Adipose tissue (tissue), 3 donors: ENCODE data around the gene STIM1. TPM values are rescaled to one million over a fixed set of nuclear protein-coding genes. Genes with fewer than 3 reads are reported as not detected.
"Not testable (repeated sequence)": the region's sequence is repeated elsewhere in the genome, so short reads cannot be mapped to it uniquely, and the experiment has no call there.

ENCODE experiments used
- H3K27ac ChIP-seq: one replicate; pipeline ENCODE4 v1.5.1; 2013; ENCODE audit warnings: low read depth, low read length
- WGBS, 3 donors: extraction: QIAGEN DNeasy Blood & Tissue Kit; methylation state at CpG; one replicate each; pipeline ENCODE4 v1.1.7; 2013; 5-methylcytosine and 5-hydroxymethylcytosine counted together
- polyA plus RNA-seq, 3 donors: library from polyadenylated mRNA; stranded (reverse); fragments of 200-250 nt; gene quantifications; one replicate each; pipeline ENCODE4 v1.2.3, GENCODE V29; 2013
- donor health status: healthy with polysubstance abuse.
- donor health status: Bipolar disorder and iron deficiency.
- donor health status: healthy.

The STIM1 gene
- polyA plus RNA-seq, 3 donors, result 17.6 to 49.7 (median 40.0) TPM

DNA sequence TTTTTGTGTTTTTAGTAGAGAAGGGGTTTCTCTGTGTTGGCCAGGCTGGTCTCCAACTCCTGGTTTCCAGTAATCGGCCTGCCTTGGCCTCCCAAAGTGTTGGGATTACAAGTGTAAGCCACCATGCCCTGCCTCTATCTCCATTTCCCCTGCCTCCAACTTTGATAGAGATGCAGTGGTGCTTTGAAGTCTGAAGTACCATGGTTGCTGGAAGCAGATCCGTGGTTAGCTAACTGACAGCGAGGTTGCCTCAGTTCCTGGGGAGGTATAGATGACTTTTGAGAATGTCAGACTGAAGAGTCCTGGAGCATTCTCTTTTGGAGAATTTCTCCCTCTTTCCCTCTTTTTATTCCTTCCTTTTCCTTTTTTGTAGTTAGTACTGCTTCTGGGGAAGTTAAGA, 127.6 kb downstream of the STIM1 start:
- no peak overlapping the region for H3K27ac ChIP-seq
- 82 to 89% (median 82%) methylated on average over 3 of the region's 3 CpGs for WGBS, 3 donors

DNA sequence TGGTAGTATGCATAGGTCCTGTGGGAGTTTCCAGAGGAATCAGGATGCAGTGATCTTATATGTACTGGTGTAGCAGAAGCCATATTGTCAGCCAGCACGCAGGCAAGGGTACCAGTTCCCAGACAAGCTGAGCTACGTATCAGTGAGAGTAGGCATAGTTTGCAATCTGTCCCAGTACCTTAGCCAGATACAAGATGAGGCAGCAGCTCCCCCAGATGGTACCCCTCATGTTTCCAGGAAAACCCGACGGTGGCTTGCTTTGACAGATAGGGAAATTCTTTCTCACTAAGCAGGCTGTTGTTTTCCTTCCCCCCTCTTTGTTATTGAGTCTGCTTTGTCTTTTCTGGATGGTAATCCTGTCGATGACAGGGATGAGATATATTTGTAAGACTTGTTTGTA, 129.4 kb downstream of the STIM1 start:
- 41 to 69% (median 50%) methylated on average over 5 of the region's 5 CpGs for WGBS, 3 donors
- no peak overlapping the region for H3K27ac ChIP-seq

DNA sequence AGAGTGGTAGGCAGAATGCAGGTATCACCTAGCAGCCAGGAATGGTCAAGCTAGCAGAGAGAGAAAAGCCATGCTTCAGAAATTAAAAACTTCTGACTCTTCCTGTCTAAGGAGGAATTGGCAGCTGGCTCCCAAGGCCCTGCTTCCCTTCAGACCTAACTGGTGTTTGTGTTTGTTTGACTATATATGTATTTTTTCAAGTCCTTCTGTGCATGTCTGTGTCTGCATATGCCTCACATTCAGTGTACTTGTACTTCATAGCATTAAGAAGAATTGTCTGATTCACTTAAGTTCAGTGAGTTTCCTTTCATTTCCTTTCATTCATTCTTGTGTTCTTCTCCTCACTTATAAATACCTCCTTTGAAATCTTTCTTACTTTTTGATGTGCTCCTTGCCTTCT, 130.2 kb downstream of the STIM1 start:
- no peak overlapping the region for H3K27ac ChIP-seq

DNA sequence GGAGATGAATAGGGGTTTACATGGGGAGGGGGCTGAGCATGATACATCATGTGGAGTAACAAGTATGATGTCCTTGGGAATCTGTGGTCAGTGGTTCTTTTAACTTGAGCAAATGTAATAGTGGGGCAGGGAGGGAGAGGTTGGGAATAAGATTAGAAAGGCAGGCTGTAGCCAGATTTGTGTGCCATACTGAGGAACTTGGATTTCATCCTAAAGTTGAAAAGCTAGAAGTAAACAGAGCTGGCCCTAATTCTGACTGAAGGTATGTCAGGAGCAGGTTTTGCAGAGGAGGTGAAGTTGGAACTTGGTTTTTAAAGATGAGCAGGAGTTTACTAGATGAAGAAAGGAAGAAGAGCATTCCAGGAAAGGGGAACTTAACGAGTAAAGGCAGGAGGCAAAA, 130.8 kb downstream of the STIM1 start:
- 56 to 84% (median 68%) methylated on average over 1 of the region's 1 CpG for WGBS, 3 donors
- no peak overlapping the region for H3K27ac ChIP-seq

DNA sequence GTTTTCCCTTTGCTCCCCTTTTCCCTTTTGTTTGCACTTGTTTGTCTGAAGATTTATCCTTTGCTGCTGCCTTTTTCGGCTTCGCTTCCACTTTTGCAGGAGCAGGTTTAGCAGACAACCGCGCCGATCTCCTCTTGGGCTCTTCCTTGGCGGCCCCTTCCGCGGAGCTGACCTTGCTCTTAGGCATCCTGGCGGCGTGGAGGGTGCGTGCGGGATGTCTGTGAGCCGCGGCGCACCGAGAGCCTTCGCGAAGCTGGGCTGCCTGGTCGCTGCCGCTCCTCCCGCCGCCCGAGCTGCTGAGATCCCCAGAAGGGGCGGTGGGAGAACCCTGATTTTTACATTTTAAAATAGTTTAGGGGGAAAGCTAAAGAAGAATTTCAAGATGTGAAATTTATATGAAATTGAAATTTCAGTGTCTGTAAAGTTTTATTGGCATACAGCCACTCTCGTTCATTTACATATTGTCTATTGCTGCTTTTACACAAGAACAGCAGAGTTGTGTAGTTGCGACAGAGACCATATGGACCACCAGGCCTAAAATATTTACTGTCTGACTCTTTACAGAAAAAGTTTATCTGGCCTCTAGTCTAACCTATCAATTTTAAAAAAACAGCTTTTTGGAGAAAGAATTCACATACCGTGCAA, 133.9 kb downstream of the STIM1 start:
- no peak overlapping the region for H3K27ac ChIP-seq
- 68 to 77% (median 73%) methylated on average over 27 of the region's 27 CpGs for WGBS, 3 donors

DNA sequence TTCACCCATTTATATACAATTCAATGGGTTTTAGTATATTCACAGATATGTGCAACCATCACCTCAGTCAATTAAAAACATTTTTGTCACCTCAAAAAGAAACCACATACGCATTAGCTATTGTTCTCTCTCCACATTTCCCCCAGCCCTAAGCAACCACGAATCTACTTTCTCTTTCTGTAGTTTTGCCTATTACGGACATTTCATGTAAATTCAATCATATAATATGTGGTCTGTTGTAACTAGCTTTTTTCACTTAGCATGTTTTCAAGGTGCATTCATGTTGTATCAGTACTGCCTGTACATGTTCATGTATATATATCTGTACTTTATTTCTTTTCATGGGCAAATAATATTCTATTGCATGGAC, 134.4 kb downstream of the STIM1 start:
- WGBS, 3 donors, result 82 to 91% (median 89%) methylated on average over 3 of the region's 3 CpGs
- H3K27ac ChIP-seq, result no peak overlapping the region

DNA sequence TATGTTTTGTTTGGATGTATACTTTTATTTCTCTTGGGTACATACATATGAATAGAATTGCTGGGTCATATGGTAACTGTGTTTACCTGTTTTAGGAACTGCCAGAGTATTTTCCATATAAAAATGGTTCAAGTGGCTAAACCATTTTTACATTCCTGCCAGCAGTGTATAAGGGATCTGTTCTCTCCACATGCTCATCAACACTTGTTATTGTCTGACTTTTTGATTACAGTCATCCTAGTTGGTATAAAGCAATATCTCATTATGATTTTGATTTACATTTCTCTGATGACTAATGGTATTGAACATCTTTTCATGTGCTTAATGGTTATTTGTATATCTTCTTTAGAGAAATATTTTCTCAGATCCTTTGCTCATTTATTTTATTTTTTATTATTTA, 134.9 kb downstream of the STIM1 start:
- no peak overlapping the region for H3K27ac ChIP-seq

DNA sequence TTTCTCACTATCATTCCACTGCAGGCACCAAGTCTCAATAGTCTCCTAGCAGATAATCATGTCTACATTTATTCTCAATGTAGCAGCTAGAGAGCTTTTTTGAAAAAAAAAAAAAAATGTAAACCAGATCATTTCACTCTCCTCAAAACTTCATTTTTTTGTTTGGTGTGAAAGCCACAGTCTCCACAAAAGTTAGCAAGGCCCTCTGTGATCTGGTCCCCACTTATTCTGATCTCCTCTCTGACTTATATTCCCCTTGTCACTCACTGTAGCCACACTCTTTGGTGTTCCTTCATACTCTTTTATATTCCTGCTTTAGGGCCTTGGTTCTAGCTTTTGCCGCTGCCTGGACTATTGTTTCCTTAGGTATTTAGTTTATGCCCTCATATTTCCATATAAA, 137.5 kb downstream of the STIM1 start:
- H3K27ac ChIP-seq, result no peak overlapping the region
- 98 to 100% (median 99%) methylated on average over 1 of the region's 1 CpG for WGBS, 3 donors

DNA sequence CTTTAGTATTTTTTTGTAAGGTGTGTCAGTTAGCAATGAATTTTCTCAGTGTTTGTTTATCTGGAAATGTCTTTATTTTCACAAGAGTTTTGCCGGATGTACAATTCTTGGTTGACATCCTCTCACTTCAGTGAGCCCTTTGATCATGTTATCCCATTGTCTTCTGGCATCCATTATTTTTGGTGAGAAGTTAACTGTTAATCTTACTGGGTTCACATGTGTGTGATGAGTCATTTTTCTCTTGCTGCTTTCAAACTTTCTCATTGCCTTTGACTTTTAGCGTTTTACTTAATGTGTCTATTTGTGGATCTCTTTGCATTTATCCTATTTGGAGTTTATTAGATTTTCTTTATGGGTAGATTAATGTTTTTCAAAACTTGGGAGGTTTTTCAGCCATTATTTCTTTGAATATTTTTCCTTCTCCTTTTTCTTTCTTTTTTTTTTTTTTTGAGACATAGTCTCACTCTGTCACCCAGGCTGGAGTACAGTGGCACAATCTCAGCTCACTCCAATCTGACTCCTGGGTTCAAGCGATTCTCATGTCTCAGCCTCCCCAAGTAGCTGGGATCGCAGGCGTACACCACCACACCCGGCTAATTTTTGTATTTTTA, 138.7 kb downstream of the STIM1 start:
- WGBS, 3 donors, result 92 to 96% (median 94%) methylated on average over 6 of the region's 6 CpGs
- no peak overlapping the region for H3K27ac ChIP-seq

DNA sequence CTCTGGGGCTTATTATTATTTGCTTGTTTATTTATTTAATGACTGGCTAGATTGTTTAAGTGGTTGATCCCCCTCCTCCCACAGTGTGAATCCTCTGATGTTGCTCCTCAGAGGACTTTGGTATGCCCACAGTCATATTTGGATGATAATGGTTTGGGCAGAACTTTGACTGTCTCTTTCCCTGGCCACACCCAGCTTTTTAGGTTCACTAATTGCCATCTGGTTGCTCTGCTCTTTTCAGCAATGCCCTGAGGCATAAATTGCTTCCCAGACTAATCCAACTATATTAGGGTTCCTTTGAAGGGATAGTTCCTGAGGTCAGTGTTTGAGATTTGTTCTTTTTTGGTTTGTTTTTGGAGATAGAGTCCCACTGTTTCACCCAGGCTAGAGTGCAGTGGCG, 139.8 kb downstream of the STIM1 start:
- whole genome bisulfite sequencing, 3 donors, result 93 to 100% (median 100%) methylated on average over 1 of the region's 1 CpG
- H3K27ac ChIP-seq, result no peak overlapping the region

DNA sequence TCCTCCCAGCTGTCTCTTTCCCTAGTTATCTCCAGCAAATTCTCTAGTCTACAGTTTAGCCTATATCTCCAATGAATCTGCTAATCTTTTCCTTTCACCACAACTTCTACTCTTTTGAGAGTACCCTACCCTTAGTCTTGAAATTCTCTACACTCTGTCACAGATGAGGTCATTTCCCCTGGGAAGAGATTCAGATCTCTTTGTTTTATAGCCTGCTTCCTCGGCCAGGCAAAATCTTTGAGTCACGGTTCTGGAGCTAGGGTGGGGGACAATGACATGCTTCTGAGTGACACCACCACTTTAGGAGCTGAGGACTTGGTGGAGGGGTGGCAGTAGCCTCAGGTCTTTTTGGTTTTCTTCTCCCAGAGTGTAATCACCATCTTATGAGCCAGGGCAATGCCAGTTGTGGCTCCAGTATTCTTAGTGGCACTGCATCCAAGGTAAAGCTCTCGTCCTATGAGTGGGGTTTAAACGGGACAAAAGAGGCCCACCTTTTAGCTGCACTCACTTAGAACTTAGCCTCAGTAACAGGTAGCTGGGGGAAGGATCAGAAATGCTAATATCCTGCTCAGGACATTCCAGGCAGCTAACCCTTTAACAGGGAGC, 140.6 kb downstream of the STIM1 start:
- 36 to 80% (median 43%) methylated on average over 4 of the region's 4 CpGs for WGBS, 3 donors
- H3K27ac ChIP-seq, result no peak overlapping the region

DNA sequence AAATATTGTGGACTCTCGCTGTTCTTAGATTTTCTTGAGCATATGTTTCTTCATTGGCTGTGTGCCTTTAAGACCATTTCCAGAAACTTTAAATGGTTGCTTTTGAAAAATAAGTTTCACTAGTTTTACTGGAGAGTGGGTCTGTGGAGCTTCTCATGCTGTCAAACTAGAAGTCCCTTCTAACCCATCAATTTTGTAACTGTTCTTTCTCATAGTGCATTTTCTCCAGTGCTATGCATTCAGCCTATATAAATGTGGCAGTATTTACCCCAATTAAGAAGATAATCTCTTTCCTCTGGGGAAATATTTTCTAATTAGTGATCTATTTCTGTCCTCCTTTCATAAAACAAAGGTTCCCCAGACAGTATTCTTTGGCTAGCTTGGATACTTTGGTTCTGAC, 141.2 kb downstream of the STIM1 start:
- H3K27ac ChIP-seq, result no peak overlapping the region
- 86 to 97% (median 89%) methylated on average over 1 of the region's 1 CpG for WGBS, 3 donors

DNA sequence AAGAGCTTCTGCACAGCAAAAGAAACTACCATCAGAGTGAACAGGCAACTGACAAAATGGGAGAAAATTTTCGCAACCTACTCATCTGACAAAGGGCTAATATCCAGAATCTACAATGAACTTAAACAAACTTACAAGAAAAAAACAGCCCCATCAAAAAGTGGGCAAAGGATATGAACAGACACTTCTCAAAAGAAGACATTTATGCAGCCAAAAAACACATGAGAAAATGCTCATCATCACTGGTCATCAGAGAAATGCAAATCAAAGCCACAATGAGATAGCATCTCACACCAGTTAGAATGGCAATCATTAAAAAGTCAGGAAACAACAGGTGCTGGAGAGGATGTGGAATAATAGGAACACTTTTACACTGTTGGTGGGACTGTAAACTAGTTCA, 149.3 kb downstream of the STIM1 start:
- 80 to 100% methylated on average over 1 of the region's 1 CpG; no CpG with 5 or more reads in 1 of the 3 donors for WGBS, 3 donors
- not testable (repeated sequence) for H3K27ac ChIP-seq

DNA sequence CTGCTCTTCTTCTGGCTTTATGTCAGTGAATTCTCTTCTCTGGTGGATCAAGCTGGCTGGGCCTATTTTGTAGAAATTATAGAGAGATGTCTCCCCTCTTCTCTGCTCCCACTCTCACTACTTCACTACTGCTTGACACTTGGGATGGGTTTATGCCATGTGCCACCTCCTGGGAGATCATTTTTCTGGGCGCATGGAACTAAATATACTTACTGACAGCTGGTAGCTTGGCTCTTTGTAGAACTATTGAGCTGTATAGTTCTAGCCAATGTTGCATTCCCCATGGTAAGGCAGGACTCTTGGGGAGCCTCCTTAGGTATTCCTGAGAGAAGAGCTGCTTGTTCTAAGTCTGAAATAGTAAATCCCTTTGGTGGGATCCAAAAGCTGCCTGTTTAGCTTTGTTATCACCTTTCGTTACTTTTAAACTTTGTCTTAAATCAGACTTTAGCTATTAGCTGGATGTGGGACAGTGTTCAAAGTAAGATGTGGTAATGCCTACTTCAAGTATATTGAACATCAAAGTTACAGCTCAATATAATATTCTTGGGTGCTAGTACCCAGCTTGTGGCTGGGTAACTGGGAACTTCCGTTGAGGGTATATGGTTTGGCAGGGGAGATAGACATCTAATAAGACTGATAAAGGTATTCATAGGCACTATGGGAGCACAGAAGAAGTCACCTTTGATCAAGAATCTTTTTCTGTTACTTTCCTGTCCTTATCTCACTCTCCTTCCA, 151.6 kb downstream of the STIM1 start:
- 69 to 94% (median 90%) methylated on average over 3 of the region's 3 CpGs for WGBS, 3 donors
- no peak overlapping the region for H3K27ac ChIP-seq

DNA sequence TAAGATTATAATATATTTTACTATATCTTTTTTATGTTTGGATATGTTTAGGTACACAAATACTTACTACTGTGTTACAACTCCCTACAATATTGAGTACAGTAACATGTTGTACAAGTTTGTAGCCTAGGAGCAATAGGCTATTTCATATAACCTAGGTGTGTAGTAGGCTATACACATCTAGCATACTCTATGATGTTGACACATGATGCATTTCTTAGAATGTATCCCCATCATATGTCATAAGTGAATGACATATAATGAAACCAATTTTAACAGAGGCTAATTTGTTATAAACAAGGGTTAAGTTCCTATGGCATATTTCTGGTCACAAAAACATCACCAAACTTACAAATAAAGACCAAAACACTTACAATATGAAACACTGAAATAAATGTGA, 152.7 kb downstream of the STIM1 start:
- no peak overlapping the region for H3K27ac ChIP-seq

DNA sequence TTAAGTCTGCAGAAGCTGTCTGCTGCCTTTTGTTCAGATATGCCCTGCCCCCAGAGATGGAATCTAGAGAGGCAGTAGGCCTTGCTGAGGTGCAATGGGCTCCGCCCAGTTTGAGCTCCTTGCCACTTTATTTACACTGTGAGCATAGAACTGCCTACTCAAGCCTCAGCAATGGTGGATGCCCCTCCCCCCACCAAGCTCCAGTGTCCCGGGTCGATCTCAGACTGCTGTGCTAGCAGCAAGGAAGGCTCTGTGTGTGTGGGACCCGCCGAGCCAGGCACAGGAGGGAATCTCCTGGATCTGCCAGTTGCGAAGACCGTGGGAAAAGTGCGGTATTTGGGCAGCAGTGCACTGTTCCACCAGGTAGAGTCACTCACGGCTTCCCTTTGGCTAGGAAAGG, 161.1 kb downstream of the STIM1 start:
- 46 to 97% (median 95%) methylated on average over 9 of the region's 9 CpGs for WGBS, 3 donors

DNA sequence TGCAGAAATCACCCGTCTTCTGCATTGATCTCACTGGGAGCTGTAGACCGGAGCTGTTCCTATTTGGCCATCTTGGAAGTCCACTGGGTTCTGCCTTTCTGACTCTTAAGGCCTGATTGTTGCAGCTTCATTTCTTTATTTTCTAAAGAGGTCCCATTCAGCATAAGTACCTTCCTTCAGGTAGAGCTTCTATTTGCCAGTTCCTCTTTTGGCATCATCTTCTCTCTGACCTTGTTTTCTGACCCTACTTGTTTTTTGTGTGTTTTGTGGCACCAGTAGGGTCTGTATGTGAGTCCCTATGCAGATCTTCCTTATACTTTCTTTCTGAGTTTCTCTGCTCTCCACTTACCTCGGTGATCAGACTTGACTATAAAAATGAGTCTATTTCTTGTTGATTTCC, 161.7 kb downstream of the STIM1 start:
- 92 to 97% (median 94%) methylated on average over 3 of the region's 3 CpGs for WGBS, 3 donors
- no peak overlapping the region for H3K27ac ChIP-seq

More for the DNA sequence above, 161.1 kb downstream of the STIM1 start:
- H3K27ac ChIP-seq, result not testable (repeated sequence)

DNA sequence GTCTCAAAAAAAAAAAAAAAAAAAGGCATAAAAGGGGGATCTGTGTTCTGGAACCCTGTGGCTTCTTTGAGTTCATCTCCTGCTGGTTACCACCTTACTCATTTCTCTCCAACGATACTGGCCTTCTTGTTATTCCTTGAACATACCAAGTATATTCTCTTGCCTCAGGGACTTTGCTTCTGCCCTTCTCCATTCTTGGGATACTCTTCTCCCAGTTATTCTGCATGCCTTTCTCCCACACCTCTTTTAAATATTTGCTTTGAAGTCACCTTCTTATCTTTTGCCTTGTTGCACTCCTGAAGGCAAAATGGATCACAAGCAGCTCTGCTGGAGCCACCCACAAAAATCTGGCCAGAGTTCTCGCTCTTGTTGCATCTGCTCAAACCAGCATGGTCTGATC, 163.2 kb downstream of the STIM1 start:
- no peak overlapping the region for H3K27ac ChIP-seq
- 83 to 97% (median 92%) methylated on average over 2 of the region's 2 CpGs for whole genome bisulfite sequencing, 3 donors

DNA sequence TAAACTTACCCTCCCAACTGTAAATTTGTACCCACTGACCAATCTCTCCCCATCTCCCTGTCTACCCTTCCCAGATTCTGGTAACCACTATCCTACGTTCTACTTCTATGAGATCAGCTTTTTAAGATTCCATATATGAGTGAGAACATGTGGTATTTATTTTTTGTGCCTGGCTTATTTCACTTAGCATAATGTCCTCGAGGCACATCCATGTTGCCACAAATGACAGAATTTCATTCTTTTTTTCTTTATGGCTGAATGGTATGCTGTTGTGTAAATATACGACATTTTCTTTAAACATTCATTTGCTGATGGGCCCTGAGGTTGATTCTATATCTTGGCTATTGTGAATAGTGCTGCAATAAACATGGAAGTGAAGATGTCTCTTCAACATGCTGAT, 164.4 kb downstream of the STIM1 start:
- 83 to 94% (median 89%) methylated on average over 3 of the region's 3 CpGs for WGBS, 3 donors
- no peak overlapping the region for H3K27ac ChIP-seq

DNA sequence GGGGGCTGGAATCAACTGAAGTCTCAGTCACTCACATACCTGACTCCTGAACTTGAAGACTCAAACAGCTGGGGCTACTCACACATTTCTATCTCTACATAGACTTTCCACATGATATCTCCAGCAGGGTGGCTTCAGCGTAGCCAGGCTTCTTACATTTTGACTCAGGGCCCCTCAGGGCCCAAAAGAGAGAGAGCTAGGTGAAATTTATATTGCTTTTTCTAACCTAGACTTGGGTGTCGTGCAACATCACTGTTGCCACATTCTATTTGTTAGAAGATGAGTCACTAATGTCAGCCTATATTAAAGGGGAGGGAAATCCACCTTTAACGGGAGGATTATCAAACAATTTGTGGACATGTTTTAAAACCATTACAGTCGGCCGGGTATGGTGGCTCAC, 167.2 kb downstream of the STIM1 start:
- 94 to 99% (median 97%) methylated on average over 5 of the region's 5 CpGs for WGBS, 3 donors
- H3K27ac ChIP-seq, result no peak overlapping the region
